Dermis microvascular lymphatic vessel endothelial cell (primary cell): Measurements from ENCODE around the gene RFX2. TPM values are rescaled to one million over a fixed set of nuclear protein-coding genes. Genes with fewer than 3 reads are reported as not detected.
"Not testable (repeated sequence)": the region's sequence is repeated elsewhere in the genome, so short reads cannot be mapped to it uniquely, and the experiment has no call there.

Experiments used
- DNase-seq, 2 donors: peaks; one replicate each; pipeline versions ENCODE4 v3.0.0 to v3.0.0-alpha.2; 2010; ENCODE audit warnings: low read depth in 2 of 2
- total RNA-seq: library from RNA; depleted of rRNA; stranded (reverse); fragments of >200 nt; gene quantifications from 2 replicates; pipeline ENCODE4 v1.2.1, GENCODE V29; 2014

The RFX2 gene
- total RNA-seq, 1 donor from 2014 or later = 1.3 TPM

DNA sequence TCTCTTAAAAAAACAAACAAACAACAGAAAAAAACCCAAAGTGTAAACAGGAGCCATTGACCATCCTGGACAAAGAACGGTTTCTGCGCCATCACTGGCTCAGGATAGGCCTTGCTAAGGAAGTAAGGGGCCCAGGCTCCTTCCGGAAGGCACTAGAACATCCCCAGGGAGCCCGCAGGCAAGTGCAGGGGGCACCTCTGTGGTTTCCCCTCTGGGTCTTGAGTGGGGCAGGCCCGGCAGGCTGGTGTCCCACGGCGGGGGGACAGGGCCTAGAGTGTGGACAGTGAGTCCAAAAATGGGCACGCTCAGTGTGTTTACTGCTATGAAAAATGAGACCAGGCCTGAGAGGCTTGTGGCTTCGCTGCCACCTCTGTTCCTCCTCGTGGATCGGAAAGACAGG is 117.5 kb downstream of the RFX2 start:
- DNase-seq = no peak

DNA sequence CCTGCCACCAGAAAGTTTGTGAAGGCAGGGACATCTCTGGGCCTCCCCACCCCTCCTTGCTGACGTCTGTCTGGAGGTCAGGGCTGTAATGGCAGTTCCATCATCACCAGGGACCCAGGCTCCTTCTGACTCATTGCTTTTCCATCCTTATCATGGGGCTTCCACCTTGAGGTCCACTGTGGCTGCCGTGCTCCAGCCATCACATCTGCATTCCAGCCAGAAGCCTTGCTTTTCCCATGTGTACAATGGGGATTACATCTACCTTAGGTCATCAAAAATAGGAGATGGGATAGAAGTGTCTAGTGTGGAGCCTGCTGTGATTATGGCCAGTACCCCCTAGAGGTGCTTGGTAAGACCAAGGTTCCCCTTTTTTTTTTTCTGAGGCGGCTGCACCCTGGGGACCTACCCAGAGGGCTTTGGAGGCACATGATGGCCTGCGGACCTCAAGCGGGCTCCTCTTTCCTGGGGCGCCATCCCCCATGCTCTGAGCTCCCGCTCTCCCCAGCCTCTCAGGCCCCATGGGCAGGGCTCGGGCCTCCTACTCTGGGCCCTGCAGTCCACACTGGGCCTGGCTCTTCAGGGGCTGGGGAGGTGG is 119.0 kb downstream of the RFX2 start:
- DNase-seq = no peak

DNA sequence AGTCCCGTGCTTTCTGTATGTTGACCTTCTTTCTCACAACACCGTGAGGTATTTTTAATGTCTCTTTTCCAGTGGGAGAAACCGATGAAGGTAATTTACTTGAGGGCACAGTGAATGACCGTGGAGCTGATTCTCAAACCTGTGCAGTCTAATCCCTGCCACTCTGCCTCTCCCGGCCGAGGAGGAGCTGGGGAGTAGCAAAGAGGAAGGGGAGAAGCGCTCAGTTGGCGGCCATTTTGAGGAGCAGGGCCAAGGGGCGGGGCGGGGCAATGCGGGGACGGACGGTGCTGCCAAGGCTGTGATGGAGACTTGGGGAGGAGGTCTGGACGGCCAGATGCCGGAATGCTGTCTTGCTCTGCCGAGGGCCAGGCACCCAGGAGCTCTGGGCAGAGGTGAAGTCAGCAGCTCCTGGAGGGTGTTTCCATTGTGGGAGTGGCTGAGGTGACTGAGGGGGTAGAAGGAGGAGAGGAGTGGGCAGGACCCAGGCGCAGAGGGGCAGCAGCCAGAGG is 120.0 kb downstream of the RFX2 start:
- no peak for DNase-seq

DNA sequence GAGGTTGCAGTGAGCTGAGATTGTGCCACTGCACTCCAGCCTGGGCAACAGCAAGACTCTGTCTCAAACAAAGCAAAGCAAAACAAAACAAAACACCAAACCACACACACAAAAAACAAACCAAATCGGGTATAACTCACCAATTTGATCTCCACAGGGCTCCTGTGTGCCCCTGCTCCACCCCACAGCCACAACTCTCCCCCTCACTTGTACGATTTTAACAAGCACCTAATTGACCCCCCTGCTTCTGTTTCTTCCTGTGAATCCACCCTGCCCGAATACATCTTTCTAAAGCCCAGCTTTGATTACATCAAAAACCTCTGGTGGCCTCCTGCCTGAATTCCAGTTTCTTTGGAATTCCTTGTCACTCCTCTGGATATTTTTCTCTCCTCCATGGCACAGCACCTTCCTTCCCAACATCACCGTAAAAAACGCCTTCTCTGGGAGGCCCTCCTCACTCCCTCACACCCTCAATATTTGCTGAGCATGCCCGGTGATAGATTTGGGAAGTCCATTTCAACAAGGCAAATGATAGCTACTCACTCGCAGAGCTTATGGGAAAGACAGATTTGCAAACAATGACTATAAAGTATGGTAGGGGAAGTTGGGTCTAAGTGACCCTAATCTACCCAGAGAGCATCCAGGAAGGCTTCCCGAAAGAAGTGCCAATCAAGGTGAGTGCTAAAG is 120.8 kb downstream of the RFX2 start:
- no peak for DNase-seq

DNA sequence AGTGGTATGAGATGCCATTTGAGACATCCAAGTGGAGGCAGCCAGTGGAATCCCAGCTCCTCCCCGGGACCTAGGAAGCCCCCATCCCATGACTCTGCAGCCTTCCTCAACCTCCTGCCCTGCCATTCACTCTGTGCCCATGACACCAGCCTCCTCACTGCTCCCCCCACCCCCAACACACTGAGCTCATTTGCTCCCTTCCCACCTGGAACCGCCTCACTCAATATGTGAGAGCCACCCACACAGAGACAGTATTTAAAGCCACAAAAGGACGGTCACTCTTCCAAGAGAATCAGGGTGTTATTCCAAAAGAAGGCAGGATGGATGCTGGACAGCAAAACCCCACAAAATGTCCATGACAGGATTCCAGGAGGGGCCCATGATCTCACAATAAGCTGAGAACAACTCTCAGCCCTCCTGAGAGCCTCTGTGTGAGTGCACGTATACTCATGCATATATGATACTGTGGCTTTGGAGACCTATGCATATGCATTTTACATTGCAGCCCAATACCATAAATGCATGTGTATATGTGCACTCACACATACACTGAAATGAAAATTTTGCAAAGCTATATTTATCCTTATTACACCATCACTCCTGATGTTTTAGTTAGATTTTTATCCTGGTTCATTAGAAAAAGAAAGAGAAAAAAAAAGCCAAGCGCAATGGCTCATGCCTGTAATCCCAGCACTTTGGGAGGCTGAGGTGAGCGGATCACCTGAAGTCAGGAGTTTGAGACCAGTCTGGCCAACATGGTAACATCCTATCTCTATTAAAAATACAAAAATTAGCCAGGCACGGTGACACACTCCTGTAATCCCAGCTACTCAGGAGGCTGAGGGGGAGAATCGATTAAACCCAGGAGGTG is 121.5 kb downstream of the RFX2 start:
- DNase-seq = no peak

DNA sequence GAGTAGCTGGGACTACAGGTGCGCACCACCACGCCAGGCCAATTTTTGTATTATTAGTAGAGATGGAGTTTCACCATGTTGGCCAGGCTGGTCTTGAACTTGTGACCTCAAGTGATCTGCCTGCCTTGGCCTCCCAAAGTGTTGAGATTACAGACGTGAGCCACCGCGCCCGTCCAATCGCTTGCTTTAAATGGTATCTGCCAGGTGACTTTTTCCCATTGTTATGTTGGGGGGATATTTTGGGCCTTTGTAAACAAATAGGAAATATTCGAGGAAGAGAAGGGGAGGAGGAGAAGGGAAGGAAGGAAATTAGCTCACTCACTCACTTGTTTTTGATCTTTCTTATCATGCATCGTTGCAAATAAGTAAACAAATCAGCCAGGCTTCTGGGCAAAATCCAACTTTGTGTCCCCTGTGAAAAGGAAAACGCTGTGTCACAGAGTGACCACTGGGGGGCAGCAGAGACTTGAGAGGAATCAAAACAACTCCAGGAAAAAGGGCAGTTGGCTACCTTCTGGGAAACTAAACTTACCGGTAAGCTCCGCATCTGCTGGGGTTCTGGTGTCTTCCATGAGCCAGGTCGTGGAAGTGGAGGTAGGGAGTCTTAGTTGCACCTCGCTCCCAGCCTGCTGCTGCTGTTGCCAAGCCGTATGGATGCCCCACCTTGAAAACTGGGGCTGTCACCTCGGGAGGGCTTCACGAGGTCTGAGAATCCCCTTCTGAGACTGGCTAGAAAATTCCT is 123.1 kb downstream of the RFX2 start:
- DNase-seq = peak; percentile 70 to 85

DNA sequence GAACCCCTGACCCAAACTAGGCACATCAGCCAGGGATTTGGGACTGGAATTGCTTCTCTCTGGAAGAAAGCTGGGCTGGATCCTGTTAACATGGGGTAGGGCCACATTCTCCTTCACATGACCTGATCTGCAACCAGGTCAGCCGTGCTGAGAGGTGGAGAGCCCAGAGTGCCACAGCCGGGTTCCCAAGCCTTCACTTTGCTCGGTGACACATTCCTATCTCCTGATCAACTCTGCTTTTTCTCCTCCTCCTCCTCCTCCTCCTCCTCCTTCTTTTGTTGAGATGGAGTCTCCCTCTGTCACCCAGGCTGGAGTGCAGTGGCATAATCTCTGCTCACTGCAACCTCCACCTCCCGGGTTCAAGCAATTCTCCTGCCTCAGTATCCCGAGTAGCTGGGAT is 124.5 kb downstream of the RFX2 start:
- not testable (repeated sequence) for DNase-seq

DNA sequence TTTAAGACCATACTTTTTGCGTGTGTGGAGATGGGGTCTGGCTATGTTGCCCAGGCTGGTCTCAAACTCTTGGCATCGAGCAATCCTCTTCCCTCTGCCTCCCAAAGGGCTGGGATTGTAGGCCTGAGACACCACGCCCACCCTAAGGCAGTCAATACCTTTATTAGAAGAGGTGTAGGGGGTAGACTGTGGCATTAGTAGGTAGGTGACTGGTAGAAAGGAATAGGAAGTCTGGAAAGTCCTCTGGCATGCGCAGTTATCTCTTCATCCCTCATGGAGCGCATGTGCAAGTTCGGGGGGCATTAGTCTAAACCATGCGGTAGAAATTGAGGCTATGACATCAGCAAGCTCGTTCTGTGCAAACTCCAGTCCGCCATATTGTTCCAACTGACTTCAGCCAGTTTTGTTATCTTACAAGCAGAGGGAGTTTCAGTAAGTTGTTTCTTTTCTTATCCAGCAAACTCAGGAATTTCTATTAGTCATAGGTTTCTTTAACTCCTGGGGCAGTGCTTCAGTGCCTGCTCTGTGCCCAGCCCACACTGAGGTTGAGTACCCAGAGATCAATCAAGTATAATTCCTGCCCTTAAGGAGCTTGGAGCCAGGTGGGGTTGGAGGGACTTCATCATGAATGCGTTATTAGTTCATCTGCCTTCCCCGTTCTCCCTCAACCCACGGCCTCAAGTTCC is 125.1 kb downstream of the RFX2 start:
- DNase-seq = no peak

DNA sequence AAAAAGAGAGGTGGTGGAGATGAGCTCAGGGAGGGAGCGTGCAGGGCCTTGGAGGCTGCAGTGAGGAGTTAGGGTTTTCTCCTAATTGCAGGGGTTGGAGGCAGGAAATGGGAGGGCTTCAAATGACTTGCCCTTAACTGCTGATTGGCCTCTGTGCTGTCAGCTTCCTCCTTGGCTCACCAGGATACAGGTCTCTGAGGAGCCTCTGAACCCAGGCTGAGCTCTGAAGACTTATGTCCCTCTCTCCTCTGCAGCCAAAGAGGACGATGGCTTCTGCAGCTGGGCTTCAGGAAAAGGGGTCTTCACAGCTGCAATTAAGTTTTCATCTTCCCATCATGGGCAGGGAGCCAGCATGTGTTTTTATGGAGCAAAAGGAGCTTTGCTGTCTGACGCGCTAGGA is 125.7 kb downstream of the RFX2 start:
- DNase-seq = no peak

DNA sequence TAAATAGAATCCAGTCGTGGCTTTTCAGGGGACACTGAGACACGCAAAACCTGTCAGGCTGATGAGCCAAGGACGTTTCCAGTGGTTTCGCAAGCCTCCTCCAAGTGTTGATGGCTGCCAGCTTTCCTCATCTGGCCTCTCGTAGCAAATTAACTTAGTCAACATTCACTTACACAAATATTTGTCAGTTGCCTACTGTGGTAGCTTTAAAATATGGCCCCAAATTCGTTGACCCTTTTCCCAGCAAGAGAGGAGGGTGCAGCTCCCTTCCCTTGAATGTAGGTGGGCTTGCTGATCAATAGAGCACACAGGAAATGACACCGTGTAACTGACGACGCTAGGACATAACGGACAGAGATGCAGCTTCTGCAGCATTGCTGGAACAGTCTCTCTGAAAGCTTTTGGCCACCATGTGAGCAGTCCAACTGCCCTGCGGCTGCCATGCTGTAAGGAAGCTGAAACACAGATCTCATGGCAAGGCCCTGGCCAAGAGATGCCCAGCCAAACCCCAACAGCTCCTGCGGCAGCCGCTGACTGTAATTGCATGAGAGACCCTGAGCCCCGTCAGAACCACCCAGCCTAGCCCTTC is 126.8 kb downstream of the RFX2 start:
- no peak for DNase-seq

DNA sequence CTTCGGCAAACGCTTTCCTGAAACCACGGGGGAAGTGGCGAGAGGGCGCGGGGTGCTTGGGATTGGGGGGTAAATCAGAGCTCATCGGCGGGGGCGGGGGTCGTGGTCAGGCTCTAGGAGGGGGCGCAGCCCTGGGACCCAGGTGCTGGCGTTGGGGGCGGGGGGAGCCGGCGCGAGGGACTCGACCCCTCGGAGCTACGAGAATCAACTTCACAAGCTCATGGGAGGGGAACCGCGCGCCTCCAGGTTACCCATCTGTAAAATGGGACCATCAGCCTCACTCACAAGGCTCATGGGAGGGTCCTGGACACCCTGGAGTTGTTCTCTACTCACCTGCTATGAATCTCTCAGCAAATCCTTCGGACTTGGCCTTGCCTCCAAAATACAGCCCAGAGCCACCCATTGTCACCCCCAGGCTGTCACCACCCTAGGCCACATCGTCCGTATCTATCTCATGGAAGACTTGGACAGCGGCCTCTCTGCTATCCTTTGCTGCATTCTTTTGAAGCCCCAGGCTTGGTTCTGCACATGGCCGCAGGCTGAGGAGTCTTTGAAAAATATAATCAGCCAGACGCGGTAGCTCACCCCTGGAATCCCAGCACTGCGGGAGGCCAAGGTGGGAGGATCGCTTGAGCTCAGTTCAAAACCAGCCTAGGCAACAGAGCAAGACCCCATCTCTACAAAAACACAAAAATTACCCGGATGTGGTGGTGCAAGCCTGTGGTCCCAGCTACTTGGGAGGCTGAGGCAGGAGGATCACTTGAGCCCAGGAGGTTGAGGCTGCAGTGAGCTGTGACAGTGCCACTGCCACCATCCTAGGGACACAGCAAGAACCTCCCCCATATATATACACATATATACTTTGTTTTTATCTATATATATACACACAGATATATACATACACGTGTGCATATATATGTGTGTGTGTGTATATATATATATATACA is 131.4 kb downstream of the RFX2 start:
- no peak for DNase-seq

DNA sequence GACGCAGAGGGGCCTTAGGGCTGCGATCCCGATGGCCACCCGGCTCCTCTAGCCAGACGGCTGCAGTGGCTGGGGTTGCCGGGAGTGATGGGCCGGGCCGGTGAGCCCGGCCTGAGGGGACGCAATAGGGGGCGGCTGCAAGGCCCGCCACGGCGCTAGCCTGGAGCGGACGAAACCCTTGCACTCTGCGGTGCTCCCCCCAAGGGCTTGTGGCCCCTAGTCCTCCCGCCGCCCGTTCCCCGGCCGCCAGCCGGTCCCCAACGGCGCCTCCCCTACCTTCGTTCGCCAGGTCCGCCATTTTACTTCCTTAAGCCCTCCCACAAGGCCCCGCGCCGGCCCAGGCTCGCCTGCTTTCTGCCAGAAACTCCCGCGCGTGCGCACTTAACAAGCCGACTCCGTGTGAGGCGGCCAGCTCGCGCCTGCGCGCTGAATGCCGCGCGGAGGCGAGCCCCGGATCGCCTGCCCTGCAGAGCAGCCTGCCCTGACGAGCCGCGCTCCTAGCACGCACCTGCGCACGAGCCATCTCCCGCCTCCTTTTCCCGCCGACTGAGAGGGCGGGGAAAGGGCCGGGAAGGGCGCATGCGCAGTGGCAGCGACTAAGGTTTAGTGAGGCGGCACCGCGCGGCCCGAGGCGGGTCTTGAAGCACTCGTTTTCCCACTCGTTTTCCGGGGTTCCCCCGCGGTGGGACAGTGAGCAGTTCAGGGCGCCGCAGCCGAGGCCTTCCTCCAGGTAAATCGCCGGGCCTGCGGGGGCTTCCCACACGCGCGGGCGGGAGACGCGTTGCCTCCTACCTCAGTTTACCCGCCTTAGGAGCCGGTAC is 132.3 kb downstream of the RFX2 start, which contains the start of gene RANBP3:
RANBP3 (minus strand) TSS at position 356 of the 821 bp plus-strand sequence; CDS start at position 298, 58 bp downstream.
- peak; percentile 98 to 99 for DNase-seq

DNA sequence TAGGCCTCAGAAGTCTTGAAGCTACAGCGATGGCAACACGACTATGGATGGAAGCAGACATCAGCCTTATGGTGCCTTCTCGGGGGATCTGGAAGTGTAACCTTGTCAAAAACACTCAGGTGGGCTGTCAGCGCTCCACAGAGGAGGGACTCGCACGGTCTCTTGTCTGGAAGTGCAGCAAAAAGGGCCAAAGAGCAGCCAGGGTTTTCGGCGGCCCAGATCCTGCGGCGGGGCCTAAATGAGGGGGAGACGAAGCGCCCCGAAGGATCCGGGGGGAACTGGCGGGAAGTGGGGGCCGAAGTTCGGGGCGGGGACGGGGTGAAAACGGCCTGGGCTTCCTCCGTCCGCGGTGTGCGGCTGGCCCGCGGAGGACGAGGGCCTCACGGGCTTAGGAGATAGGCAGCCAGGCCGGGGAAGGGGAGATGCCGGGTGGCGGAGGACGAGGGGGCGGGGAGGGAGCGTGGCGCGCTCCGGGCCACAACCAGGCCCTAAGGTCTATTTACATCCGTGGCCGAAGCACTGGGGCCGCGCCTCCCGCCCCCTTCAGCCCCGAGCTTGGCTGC is 133.0 kb downstream of the RFX2 start:
- DNase-seq = no peak

DNA sequence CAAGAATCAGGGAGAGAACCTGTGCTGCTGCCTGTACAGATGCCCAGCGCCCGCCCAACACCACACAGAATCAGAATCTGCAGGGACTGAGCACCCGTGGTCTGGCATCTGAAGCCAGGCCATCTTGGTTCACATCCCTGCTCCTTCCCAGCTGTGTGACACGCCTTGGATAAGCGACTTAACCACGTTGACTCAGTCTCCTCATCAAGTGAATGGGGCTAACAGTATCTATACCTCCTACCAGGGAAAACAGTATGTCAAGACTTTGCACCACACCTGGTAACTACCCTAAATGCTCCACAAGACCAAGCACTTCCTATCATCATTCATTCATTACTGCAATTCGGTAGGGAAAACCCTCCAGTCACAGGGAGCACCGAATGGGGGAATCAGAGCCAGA is 133.5 kb downstream of the RFX2 start:
- DNase-seq = no peak

DNA sequence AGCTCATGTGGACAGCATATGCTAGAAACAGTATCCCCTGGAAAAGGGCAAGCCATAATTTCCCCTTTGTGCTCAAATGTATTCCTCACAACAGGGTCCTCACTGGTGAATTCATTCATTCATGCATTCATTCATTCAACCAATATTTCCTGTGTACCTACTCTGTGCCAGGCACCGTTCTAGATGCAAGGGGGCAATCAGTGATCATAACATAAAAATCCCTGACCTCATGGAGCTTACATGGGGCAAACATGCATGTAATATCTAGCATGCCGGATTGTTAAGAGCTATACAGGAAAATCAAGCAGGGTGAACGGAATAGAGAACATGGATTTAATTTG is 134.9 kb downstream of the RFX2 start:
- no peak for DNase-seq

DNA sequence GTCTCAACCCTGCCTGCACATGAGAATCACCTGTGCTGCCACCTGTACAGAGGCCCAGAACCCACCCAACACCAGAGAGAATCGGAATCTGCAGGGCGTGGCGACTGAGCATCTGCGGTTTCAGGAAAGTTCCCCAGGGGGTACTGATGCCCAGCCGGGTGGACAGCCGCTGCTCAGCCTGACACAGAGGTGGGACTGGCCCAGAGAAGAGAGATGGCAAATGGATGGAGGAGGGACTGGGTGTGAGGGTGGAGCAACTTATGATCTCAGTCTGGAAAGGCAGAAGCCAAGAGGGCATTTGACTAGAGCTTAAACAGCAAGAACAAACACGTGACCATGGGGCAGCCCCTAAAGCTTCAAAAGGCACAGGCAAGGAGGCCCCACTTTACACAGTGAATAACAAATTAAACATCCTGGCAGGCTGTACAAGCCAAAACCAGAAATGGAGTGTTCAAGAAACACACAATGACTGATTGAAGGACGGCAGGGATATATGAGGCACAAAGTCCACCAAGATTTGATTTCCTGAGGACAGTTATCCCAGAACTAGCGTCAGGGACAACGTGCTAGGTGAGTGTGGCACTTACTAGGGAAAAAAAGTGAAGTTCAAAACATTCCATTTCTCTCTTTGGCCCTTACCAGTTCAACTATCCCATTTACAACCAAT is 135.4 kb downstream of the RFX2 start:
- no peak for DNase-seq

DNA sequence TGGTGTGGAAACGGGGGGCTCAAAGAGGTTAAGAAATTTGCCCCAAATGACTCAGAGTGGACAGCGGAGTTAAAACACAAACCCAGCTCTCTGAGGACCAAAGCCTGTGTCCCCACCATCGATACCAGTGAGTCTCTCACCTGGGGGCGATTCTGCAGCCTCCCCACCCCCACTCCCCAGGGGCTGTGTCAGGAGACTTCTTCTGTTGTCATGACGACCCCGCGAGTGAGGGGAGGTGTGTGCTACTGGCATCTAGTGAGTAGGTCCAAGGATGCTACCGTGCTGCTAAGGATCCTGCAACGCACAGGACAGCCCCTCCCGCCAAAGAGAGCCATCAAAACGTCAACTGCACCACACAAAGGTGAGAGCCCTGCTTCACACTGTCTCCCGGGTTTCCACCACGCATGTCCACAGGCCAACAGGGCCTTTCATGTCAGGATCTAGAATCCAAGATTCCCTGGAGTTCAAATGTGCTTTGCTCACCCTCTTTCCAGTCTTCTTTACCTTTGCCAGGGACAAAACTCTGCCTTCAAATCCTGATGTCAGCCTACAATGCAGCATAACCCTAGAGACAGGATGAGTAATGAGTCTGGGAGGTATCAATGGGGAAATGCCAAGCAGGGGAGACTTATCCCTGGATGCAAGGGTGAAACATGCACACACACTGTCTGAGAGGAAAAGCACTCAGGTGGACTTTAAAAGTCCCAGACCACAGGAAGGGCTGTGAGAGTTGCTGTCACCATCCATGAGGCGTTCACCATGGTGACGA is 136.2 kb downstream of the RFX2 start:
- DNase-seq = no peak
